CD4-positive, alpha-beta T cell treated with Interleukin-15 for 1 hour (primary cell): ENCODE results near the gene PTRH2.

Experiments used
- DNase-seq: peaks from one replicate; pipeline ENCODE4 v3.0.0-alpha.2; 2020

PTRH2 gene

DNA sequence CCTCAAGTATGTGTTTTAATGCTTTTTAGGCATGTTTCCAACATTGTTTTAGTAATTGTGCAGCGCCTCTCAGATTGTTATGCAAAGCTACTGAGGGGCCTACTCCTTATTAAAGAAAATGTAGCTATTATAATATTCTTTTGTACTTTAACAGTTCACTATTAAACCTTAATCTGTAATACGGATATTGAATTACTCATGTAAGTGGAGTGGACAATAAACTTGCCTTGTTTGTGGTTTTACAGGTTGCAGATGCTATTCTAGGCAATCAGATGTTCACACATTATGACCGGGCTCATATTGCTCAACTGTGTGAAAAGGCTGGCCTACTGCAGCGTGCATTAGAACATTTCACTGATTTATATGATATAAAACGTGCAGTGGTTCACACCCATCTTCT is 41.0 kb downstream of the PTRH2 start:
- no peak for DNase-seq

DNA sequence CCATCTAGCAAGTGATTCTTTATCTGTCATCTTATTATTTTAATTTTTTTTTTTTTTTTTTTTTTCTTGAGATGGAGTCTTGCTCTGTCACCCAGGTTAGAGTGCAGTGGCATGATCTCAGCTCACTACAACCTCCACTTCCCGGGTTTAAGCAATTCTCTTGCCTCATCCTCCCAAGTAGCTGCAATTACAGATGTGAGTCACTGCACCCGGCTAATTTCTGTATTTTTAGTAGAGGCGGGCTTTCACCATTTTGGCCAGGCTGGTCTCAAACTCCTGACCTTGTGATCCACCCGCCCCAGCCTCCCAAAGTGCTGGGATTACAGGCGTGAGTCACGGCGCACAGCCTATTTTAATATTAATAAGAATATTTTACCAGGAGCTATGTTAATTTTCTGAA is 50.6 kb downstream of the PTRH2 start:
- DNase-seq: peak; percentile 52

DNA sequence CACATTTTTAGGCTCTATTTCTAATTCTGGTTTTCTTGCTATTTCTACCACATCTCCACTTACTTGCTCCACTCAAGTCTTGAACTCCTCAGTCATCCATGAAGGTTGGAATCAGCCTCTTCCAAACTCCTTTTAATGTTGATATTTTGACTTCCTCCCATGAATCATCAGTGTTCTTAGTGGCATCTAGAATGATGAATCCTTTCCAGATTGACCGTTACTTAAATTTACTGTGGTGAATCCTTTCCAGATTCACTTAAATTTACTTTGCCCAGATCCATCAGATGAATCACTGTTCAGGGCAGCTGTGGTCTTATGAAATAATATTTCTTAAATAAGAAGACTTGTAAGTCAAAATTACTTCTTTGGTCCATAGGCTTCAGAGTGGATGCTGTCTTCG is 55.1 kb downstream of the PTRH2 start:
- DNase-seq: no peak

DNA sequence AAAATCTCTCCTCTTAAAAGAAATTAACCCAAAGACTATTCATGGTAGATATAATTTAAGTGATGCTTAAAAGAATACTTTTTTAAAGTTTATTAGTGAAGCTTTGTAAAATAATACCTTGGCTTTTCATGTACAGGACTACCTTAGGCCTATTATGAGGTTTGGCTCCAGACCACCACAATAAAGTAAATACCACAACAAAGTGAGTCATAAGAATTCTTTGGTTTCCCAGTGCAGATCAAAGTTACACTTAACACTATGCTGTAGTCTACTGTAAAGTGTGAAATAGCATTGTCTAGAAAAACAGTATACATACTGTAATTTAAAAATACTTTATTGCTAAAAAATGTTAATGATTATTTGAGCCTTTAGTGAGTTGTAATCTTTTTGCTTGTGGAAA is 55.9 kb downstream of the PTRH2 start:
- DNase-seq: no peak

DNA sequence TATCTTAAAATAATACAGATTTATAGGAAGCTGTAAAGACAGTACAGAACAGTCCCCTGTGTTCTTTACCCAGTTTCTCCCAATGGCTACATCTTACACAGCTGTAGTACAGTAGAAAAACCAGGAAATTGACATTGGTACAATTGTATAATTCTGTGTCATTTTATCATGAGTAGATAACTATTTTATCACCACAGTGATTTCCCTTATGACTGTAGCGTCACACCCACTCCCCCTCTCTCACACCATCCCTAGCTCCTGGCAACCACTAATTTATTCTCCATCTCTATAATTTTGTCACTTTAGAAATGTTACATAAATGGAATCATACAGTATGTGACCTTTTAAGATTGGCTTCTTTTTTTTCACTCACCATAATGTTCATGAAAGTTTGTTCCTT is 56.6 kb downstream of the PTRH2 start:
- no peak for DNase-seq

DNA sequence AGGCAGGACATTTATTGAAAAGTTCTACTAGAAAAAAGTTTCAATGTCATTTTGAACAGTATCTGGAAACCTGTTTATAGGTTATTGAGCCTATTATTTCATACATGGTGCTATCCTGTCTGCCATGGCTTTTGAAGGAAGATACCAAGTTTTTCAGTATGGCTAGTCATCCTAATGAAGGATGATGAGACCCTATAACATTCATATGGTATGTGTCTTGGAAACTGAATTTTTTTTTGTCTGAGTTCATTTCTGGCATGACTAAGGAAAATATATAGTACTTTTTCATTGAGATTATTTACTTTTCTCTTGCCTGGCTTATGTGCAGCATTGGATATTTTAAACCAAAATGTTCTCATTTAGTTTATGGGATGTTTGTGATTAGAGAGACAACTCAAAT is 57.3 kb downstream of the PTRH2 start:
- DNase-seq: no peak
